ENCODE measurements around the gene PYM1.

DNA sequence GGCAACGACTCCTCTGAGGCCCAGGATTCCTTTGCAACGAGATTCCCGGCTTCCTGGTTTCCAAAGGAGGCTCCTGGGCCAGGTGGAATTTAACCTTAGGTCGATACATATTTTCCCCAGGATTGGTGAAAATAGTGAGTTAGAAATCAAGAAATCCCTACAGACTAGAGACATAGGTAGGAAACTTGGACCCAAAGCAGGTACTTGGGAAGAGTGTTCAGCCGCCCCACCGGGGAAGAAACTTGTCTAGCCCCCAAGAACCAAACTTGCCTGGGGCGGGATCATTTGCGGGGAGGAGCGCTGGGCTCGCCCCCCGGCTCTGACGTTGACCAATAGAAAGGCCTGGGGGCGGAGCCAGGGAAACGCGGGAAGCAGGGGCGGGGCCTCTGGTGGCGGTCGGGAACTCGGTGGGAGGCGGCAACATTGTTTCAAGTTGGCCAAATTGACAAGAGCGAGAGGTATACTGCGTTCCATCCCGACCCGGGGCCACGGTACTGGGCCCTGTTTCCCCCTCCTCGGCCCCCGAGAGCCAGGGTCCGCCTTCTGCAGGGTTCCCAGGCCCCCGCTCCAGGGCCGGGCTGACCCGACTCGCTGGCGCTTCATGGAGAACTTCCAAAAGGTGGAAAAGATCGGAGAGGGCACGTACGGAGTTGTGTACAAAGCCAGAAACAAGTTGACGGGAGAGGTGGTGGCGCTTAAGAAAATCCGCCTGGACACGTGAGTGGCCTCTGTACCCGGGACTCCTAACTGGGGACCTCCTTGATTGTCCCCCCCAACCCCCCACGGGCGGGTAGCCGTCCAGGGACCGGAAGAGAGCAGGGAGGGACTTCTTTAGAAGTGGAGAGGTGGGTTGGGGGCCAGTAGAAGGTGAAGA lies 39.0 kb upstream of the PYM1 start, which contains the start of gene CDK2:
- TF ChIP-seq, protein P1, sequence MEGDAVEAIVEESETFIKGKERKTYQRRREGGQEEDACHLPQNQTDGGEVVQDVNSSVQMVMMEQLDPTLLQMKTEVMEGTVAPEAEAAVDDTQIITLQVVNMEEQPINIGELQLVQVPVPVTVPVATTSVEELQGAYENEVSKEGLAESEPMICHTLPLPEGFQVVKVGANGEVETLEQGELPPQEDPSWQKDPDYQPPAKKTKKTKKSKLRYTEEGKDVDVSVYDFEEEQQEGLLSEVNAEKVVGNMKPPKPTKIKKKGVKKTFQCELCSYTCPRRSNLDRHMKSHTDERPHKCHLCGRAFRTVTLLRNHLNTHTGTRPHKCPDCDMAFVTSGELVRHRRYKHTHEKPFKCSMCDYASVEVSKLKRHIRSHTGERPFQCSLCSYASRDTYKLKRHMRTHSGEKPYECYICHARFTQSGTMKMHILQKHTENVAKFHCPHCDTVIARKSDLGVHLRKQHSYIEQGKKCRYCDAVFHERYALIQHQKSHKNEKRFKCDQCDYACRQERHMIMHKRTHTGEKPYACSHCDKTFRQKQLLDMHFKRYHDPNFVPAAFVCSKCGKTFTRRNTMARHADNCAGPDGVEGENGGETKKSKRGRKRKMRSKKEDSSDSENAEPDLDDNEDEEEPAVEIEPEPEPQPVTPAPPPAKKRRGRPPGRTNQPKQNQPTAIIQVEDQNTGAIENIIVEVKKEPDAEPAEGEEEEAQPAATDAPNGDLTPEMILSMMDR (IDR thresholded peaks at IDR 0.05), result peak in 1 of 6 experiments; percentile 1
- TF ChIP-seq POLR2A (IDR thresholded peaks at IDR 0.05), result peak in 3 of 4 donors; percentile 78 to 91 (median 81)

Measured in upper lobe of left lung (tissue), 4 donors.